ENCODE measurements around the gene KLF3.

The KLF3 gene

GRCh38 chr4:38618505-38618904 lies 45.5 kb upstream of the KLF3 start (continued):
- TF ChIP-seq PRDM2 (tag by site-specific recombination; IDR thresholded peaks at IDR 0.05; ENCODE audit: borderline replicate concordance) (no peak), YY1 (tag by site-specific recombination; IDR thresholded peaks at IDR 0.05) (no peak), MYNN (tag by site-specific recombination; IDR thresholded peaks at IDR 0.05; ENCODE audit: borderline replicate concordance) (no peak), ZNF658 (tag by site-specific recombination; IDR thresholded peaks at IDR 0.05) (no peak), GLI2 (tag by site-specific recombination; IDR thresholded peaks at IDR 0.05; ENCODE audit: borderline replicate concordance, low read depth) (no peak)

DNA sequence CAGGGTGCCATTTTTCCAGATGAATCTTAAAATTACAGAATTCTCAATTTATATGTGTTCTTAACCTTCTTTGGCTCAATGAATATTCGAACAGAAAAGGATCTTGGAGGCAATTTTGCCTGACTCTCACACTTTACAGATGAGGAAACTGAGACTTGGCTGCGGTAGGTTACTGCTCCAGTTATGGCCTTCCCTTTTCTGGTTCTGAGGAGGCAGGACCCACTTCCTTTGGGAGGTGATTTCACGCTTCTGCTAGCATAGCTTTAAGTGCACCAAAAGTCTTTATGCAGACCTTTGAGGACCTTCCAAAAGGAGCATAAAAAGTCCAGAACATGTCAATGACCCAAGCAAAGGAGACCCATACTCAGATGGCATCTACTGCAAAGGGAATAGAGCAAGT lies 44.7 kb upstream of the KLF3 start:
- Histone ChIP-seq H3K36me3 (ENCODE audit: control insufficient read depth in 2 of 2, insufficient read depth in 1 of 2, low read length in 2 of 2) (no peaks in the 10 kb centered on the region), H3K9me3 (ENCODE audit: control insufficient read depth, insufficient read depth, low read depth, low read length) (no peaks in the 10 kb centered on the region), H3K27ac (ENCODE audit: extremely low read depth, low read depth, low read length) (no peak overlapping the region), H3K4me3 (ENCODE audit: low read depth, low read length) (no peak overlapping the region), H3K4me1 (ENCODE audit: control insufficient read depth, insufficient read depth, low read length) (no peaks in the 10 kb centered on the region; the same call in 1 of the 2 replicates)
- ChIA-PET CTCF (no interaction called here), POLR2A (no interaction called here)
- no peak for TF ChIP-seq ZFP3 (tag by site-specific recombination; IDR thresholded peaks at IDR 0.05; ENCODE audit: low read depth)
- no peak for TF ChIP-seq ZNF37A (tag by site-specific recombination; IDR thresholded peaks at IDR 0.05)
- TF ChIP-seq, protein P1, sequence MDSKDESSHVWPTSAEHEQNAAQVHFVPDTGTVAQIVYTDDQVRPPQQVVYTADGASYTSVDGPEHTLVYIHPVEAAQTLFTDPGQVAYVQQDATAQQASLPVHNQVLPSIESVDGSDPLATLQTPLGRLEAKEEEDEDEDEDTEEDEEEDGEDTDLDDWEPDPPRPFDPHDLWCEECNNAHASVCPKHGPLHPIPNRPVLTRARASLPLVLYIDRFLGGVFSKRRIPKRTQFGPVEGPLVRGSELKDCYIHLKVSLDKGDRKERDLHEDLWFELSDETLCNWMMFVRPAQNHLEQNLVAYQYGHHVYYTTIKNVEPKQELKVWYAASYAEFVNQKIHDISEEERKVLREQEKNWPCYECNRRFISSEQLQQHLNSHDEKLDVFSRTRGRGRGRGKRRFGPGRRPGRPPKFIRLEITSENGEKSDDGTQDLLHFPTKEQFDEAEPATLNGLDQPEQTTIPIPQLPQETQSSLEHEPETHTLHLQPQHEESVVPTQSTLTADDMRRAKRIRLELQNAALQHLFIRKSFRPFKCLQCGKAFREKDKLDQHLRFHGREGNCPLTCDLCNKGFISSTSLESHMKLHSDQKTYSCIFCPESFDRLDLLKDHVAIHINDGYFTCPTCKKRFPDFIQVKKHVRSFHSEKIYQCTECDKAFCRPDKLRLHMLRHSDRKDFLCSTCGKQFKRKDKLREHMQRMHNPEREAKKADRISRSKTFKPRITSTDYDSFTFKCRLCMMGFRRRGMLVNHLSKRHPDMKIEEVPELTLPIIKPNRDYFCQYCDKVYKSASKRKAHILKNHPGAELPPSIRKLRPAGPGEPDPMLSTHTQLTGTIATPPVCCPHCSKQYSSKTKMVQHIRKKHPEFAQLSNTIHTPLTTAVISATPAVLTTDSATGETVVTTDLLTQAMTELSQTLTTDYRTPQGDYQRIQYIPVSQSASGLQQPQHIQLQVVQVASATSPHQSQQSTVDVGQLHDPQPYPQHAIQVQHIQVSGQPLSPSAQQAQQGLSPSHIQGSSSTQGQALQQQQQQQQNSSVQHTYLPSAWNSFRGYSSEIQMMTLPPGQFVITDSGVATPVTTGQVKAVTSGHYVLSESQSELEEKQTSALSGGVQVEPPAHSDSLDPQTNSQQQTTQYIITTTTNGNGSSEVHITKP (tag by site-specific recombination; IDR thresholded peaks at IDR 0.05): no peak
- no peak for TF ChIP-seq KLF1 (tag by site-specific recombination; IDR thresholded peaks at IDR 0.05)
- TF ChIP-seq ZNF792 (tag by site-specific recombination; IDR thresholded peaks at IDR 0.05): no peak
- TF ChIP-seq, protein P2, sequence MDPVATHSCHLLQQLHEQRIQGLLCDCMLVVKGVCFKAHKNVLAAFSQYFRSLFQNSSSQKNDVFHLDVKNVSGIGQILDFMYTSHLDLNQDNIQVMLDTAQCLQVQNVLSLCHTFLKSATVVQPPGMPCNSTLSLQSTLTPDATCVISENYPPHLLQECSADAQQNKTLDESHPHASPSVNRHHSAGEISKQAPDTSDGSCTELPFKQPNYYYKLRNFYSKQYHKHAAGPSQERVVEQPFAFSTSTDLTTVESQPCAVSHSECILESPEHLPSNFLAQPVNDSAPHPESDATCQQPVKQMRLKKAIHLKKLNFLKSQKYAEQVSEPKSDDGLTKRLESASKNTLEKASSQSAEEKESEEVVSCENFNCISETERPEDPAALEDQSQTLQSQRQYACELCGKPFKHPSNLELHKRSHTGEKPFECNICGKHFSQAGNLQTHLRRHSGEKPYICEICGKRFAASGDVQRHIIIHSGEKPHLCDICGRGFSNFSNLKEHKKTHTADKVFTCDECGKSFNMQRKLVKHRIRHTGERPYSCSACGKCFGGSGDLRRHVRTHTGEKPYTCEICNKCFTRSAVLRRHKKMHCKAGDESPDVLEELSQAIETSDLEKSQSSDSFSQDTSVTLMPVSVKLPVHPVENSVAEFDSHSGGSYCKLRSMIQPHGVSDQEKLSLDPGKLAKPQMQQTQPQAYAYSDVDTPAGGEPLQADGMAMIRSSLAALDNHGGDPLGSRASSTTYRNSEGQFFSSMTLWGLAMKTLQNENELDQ (tag by site-specific recombination; IDR thresholded peaks at IDR 0.05; ENCODE audit: low read depth): no peak
- no peak for TF ChIP-seq ZNF266 (tag by site-specific recombination; IDR thresholded peaks at IDR 0.05; ENCODE audit: low read depth)
- no peak for TF ChIP-seq ZBTB21 (tag by site-specific recombination; IDR thresholded peaks at IDR 0.05)
- TF ChIP-seq ZNF302 (tag by site-specific recombination; IDR thresholded peaks at IDR 0.05; ENCODE audit: low read depth): no peak
- no peak for TF ChIP-seq ZNF311 (tag by site-specific recombination; IDR thresholded peaks at IDR 0.05; ENCODE audit: borderline replicate concordance)
- no peak for TF ChIP-seq OVOL3 (tag by site-specific recombination; IDR thresholded peaks at IDR 0.05)
- no peak for TF ChIP-seq ZNF362 (tag by site-specific recombination; IDR thresholded peaks at IDR 0.05)
- TF ChIP-seq ZFP41 (tag by site-specific recombination; IDR thresholded peaks at IDR 0.05; ENCODE audit: borderline replicate concordance): no peak
- TF ChIP-seq ZNF76 (tag by site-specific recombination; IDR thresholded peaks at IDR 0.05; ENCODE audit: borderline replicate concordance, low read depth): no peak
- no peak for TF ChIP-seq ZNF707 (tag by site-specific recombination; IDR thresholded peaks at IDR 0.05)
- no peak for TF ChIP-seq ZNF645 (tag by site-specific recombination; IDR thresholded peaks at IDR 0.05)
- TF ChIP-seq ZNF549 (tag by site-specific recombination; IDR thresholded peaks at IDR 0.05): no peak
